ENCODE results near the gene LDHAL6B.
"Not testable (repeated sequence)": the region's sequence is repeated elsewhere in the genome, so short reads cannot be mapped to it uniquely, and the experiment has no call there.

DNA sequence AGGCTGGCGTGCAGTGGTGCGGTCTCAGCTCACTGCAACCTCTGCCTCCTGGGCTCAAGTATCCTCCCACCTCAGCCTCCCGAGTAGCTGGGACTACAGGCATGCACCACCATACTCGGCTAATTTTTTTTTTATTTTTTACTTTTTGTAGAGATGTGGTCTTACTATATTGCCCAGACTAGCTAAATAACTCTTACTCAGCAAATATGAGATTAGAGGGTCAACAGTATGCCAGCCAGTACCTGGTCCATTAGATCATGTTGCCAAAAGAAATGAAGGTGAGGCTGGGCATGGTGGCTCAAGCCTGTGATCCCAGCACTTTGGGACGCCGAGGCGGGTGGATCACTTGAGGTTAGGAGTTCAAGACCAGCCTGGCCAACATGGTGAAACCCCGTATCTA lies 44.6 kb upstream of the LDHAL6B start:
- TF ChIP-seq, protein P1, sequence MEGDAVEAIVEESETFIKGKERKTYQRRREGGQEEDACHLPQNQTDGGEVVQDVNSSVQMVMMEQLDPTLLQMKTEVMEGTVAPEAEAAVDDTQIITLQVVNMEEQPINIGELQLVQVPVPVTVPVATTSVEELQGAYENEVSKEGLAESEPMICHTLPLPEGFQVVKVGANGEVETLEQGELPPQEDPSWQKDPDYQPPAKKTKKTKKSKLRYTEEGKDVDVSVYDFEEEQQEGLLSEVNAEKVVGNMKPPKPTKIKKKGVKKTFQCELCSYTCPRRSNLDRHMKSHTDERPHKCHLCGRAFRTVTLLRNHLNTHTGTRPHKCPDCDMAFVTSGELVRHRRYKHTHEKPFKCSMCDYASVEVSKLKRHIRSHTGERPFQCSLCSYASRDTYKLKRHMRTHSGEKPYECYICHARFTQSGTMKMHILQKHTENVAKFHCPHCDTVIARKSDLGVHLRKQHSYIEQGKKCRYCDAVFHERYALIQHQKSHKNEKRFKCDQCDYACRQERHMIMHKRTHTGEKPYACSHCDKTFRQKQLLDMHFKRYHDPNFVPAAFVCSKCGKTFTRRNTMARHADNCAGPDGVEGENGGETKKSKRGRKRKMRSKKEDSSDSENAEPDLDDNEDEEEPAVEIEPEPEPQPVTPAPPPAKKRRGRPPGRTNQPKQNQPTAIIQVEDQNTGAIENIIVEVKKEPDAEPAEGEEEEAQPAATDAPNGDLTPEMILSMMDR (IDR thresholded peaks at IDR 0.05): not testable (repeated sequence)
- not testable (repeated sequence) for TF ChIP-seq POLR2A, POLR2AphosphoS5 (IDR thresholded peaks at IDR 0.05)
